H9 (cell line): Measurements from ENCODE around the gene CCL8. TPM values are rescaled to one million over a fixed set of nuclear protein-coding genes. Genes with fewer than 3 reads are reported as not detected.

ENCODE experiments used
- DNase-seq: peaks from one replicate; pipeline ENCODE4 v3.0.0-alpha.2; 2017
- H2AFZ ChIP-seq: one replicate; pipeline ENCODE4 v1.6.1; 2013; ENCODE audit warnings: mild to moderate bottlenecking, low read length, control low read depth, moderate library complexity
- H2AK5ac ChIP-seq: 2 replicates; pipeline ENCODE4 v1.6.1; 2013; ENCODE audit warnings: low read length, control low read depth, mixed read lengths; ENCODE audit not compliant: insufficient read length
- H2BK120ac ChIP-seq: one replicate; pipeline ENCODE4 v1.6.1; 2013; ENCODE audit warnings: low read depth, mild to moderate bottlenecking, low read length, control low read depth, inconsistent platforms; ENCODE audit not compliant: poor library complexity, severe bottlenecking
- H2BK12ac ChIP-seq: 2 replicates; pipeline ENCODE4 v1.6.1; 2013; ENCODE audit warnings: low read length, control low read depth, mixed read lengths, low read depth; ENCODE audit not compliant: insufficient read length
- H2BK15ac ChIP-seq: 2 replicates; pipeline ENCODE4 v1.6.1; 2013; ENCODE audit warnings: low read depth, low read length, control low read depth
- H2BK20ac ChIP-seq: one replicate; pipeline ENCODE4 v1.6.1; 2013; ENCODE audit warnings: low read depth, mild to moderate bottlenecking, low read length, control low read depth, inconsistent platforms; ENCODE audit not compliant: poor library complexity, severe bottlenecking
- H2BK5ac ChIP-seq: 2 replicates; pipeline ENCODE4 v1.6.1; 2013; ENCODE audit warnings: low read length, control low read depth, mixed read lengths; ENCODE audit not compliant: insufficient read length
- H3K14ac ChIP-seq: 2 replicates; pipeline ENCODE4 v1.6.1; 2013; ENCODE audit warnings: low read length, control low read depth; ENCODE audit not compliant: insufficient read depth
- H3K18ac ChIP-seq: 2 replicates; pipeline ENCODE4 v1.6.1; 2013; ENCODE audit warnings: low read depth, mild to moderate bottlenecking, mixed read lengths, low read length, control low read depth; ENCODE audit not compliant: insufficient read length
- H3K23ac ChIP-seq: 2 replicates; pipeline ENCODE4 v1.6.1; 2013; ENCODE audit warnings: low read length, control low read depth, mixed read lengths, low read depth; ENCODE audit not compliant: insufficient read length
- H3K23me2 ChIP-seq: 2 replicates; pipeline ENCODE4 v1.6.1; 2013; ENCODE audit warnings: low read depth, mild to moderate bottlenecking, mixed read lengths, low read length, control low read depth; ENCODE audit not compliant: insufficient read length, poor library complexity, severe bottlenecking
- H3K27ac ChIP-seq: 2 replicates; pipeline ENCODE4 v1.5.1; 2013; ENCODE audit warnings: low read length, control low read depth, mixed read lengths, low read depth; ENCODE audit not compliant: insufficient read length
- H3K27me3 ChIP-seq: 2 replicates; pipeline ENCODE4 v1.6.1; 2013; ENCODE audit warnings: low read length, control low read depth, inconsistent platforms; ENCODE audit not compliant: insufficient read depth
- H3K4ac ChIP-seq: 2 replicates; pipeline ENCODE4 v1.6.1; 2013; ENCODE audit warnings: low read depth, mild to moderate bottlenecking, control low read depth, inconsistent platforms, low read length, moderate library complexity
- H3K4me1 ChIP-seq: 2 replicates; pipeline ENCODE4 v1.6.1; 2013; ENCODE audit warnings: low read length, control low read depth, inconsistent platforms; ENCODE audit not compliant: insufficient read depth
- H3K4me2 ChIP-seq: 2 replicates; pipeline ENCODE4 v1.6.1; 2013; ENCODE audit warnings: low read length, control low read depth, mixed read lengths; ENCODE audit not compliant: insufficient read length, insufficient read depth
- H3K56ac ChIP-seq: 2 replicates; pipeline ENCODE4 v1.6.1; 2013; ENCODE audit warnings: low read depth, mild to moderate bottlenecking, mixed read lengths, low read length, control low read depth; ENCODE audit not compliant: insufficient read length
- H3K79me1 ChIP-seq: 2 replicates; pipeline ENCODE4 v1.6.1; 2013; ENCODE audit warnings: low read depth, mild to moderate bottlenecking, moderate library complexity, low read length, control low read depth, inconsistent platforms; ENCODE audit not compliant: insufficient read depth, poor library complexity, severe bottlenecking
- H3K79me2 ChIP-seq: 2 replicates; pipeline ENCODE4 v1.6.1; 2013; ENCODE audit warnings: low read length, control low read depth, inconsistent platforms; ENCODE audit not compliant: insufficient read depth
- H3K9ac ChIP-seq: 2 replicates; pipeline ENCODE4 v1.6.1; 2013; ENCODE audit warnings: low read length, control low read depth, mixed read lengths; ENCODE audit not compliant: insufficient read length; ENCODE audit errors: extremely low read depth
- H3K9me3 ChIP-seq: one replicate; pipeline ENCODE4 v1.6.1; 2013; ENCODE audit warnings: low read depth, low read length, inconsistent platforms; ENCODE audit not compliant: control insufficient read depth
- H3T11ph ChIP-seq: one replicate; pipeline ENCODE4 v1.6.1; 2013; ENCODE audit warnings: mild to moderate bottlenecking, low read length, control low read depth, inconsistent platforms
- H4K20me1 ChIP-seq: one replicate; pipeline ENCODE4 v1.6.1; 2013; ENCODE audit not compliant: control insufficient read depth, insufficient read length, insufficient read depth
- H4K5ac ChIP-seq: 2 replicates; pipeline ENCODE4 v1.6.1; 2013; ENCODE audit warnings: low read depth, mild to moderate bottlenecking, mixed read lengths, low read length, control low read depth; ENCODE audit not compliant: insufficient read length
- H4K8ac ChIP-seq: replicated peaks from 2 replicates; pipeline ENCODE4 v1.6.1; 2013; ENCODE audit warnings: low read length, control low read depth, mixed read lengths, low read depth; ENCODE audit not compliant: insufficient read length
- H4K91ac ChIP-seq: 2 replicates; pipeline ENCODE4 v1.6.1; 2013; ENCODE audit warnings: low read depth, mild to moderate bottlenecking, moderate library complexity, mixed read lengths, low read length, control low read depth; ENCODE audit not compliant: insufficient read length
- H3K27ac Mint-ChIP-seq, 3 experiments: 2 replicates in 2 of 3; 3 replicates in 1 of 3; pipeline ENCODE4 v1.8.0; 2020 to 2021; ENCODE audit warnings: mixed read lengths in 3 of 3, mild to moderate bottlenecking in 1 of 3, moderate library complexity in 1 of 3
- H3K27me3 Mint-ChIP-seq: 2 replicates; pipeline ENCODE4 v1.8.0; 2021; ENCODE audit warnings: low read depth, mild to moderate bottlenecking, moderate library complexity, mixed read lengths
- H3K36me3 Mint-ChIP-seq, 3 experiments: 2 replicates in 2 of 3; 3 replicates in 1 of 3; pipeline ENCODE4 v1.8.0; 2020 to 2021; ENCODE audit warnings: low read depth in 3 of 3, mixed read lengths in 3 of 3; ENCODE audit not compliant: insufficient read depth in 1 of 3
- H3K4me1 Mint-ChIP-seq, 2 experiments: 2 replicates each; pipeline ENCODE4 v1.8.0; 2020; ENCODE audit warnings: mixed read lengths in 2 of 2
- H3K4me3 Mint-ChIP-seq, 2 experiments: 2 replicates in 1 of 2; 3 replicates in 1 of 2; pipeline ENCODE4 v1.8.0; 2020 to 2021; ENCODE audit warnings: mild to moderate bottlenecking in 2 of 2, mixed read lengths in 2 of 2, moderate library complexity in 1 of 2
- H3K9me3 Mint-ChIP-seq, 2 experiments: 2 replicates in 1 of 2; 3 replicates in 1 of 2; pipeline ENCODE4 v1.8.0; 2020; ENCODE audit warnings: mild to moderate bottlenecking in 2 of 2, mixed read lengths in 2 of 2, moderate library complexity in 1 of 2
- CTCF ChIP-seq: fragments of 200-600 bp; sonication (generic); conservative IDR thresholded peaks from 3 replicates; pipeline ENCODE4 v1.8.0; 2021; ENCODE audit warnings: antibody characterized with exemption, mild to moderate bottlenecking
- WGBS: extraction: QIAGEN DNeasy Blood & Tissue Kit; methylation state at CpG from one replicate; pipeline ENCODE4 v1.1.7; 2013; ENCODE audit warnings: missing lambda C conversion rate, low lambda C conversion rate, mixed read lengths; ENCODE audit not compliant: insufficient read length; ENCODE audit errors: extremely low coverage; 5-methylcytosine and 5-hydroxymethylcytosine counted together
- total RNA-seq: library from RNA; stranded (reverse); gene quantifications from 2 replicates; pipeline ENCODE4 v1.2.1, GENCODE V29; 2021

Gene CCL8
- total RNA-seq, 1 experiment from 2014 or later = not detected

GRCh38 chr17:34313164-34313563 lies 6.1 kb upstream of the CCL8 start:
- H3K9ac ChIP-seq = no peak overlapping the region
- no peak overlapping the region for H2BK15ac ChIP-seq
- H3K27me3 ChIP-seq = no peaks in the 10 kb centered on the region
- no peak overlapping the region for H3T11ph ChIP-seq
- no peak for DNase-seq
- H3K79me1 ChIP-seq = no peaks in the 10 kb centered on the region
- H2AFZ ChIP-seq = no peak overlapping the region
- no peak overlapping the region for H3K56ac ChIP-seq
- H2BK120ac ChIP-seq = no peak overlapping the region
- H3K79me2 ChIP-seq = no peaks in the 10 kb centered on the region
- H3K4me1 ChIP-seq = no peaks in the 10 kb centered on the region
- H3K27ac ChIP-seq = no peak overlapping the region
- H3K9me3 ChIP-seq = no peaks in the 10 kb centered on the region
- H2BK12ac ChIP-seq = no peak overlapping the region
- H3K23ac ChIP-seq = no peak overlapping the region
- no peak overlapping the region for H3K4me2 ChIP-seq
- Mint-ChIP-seq H3K36me3 (no peaks in the 10 kb centered on the region), H3K27me3 (peaks cover 14% of the 10 kb centered on the region), H3K27ac (no peak overlapping the region), H3K4me1 (no peaks in the 10 kb centered on the region), H3K4me3 (no peak overlapping the region), H3K9me3 (no peaks in the 10 kb centered on the region)
- no peak overlapping the region for H3K4ac ChIP-seq
- no peak overlapping the region for H2BK20ac ChIP-seq
- no CpG with 5 or more reads among the region's 4 CpGs for WGBS
- no peaks in the 10 kb centered on the region for H3K23me2 ChIP-seq
- H3K18ac ChIP-seq = no peak overlapping the region
- H4K8ac ChIP-seq = no peak overlapping the region
- TF ChIP-seq CTCF = no peak
- H2BK5ac ChIP-seq = no peak overlapping the region
- H2AK5ac ChIP-seq = no peak overlapping the region
- no peak overlapping the region for H4K91ac ChIP-seq
- no peaks in the 10 kb centered on the region for H4K20me1 ChIP-seq
- no peak overlapping the region for H4K5ac ChIP-seq
- H3K14ac ChIP-seq = no peak overlapping the region
